ENCODE data around the gene POC5. TPM values are rescaled to one million over a fixed set of nuclear protein-coding genes. Genes with fewer than 3 reads are reported as not detected.

Gene POC5
- total and polyA plus RNA-seq, 2 of the 13 experiments (the other 11 are each of a cell fraction or from before 2014, with no cell fraction given): 6.9 to 9.3 TPM

DNA sequence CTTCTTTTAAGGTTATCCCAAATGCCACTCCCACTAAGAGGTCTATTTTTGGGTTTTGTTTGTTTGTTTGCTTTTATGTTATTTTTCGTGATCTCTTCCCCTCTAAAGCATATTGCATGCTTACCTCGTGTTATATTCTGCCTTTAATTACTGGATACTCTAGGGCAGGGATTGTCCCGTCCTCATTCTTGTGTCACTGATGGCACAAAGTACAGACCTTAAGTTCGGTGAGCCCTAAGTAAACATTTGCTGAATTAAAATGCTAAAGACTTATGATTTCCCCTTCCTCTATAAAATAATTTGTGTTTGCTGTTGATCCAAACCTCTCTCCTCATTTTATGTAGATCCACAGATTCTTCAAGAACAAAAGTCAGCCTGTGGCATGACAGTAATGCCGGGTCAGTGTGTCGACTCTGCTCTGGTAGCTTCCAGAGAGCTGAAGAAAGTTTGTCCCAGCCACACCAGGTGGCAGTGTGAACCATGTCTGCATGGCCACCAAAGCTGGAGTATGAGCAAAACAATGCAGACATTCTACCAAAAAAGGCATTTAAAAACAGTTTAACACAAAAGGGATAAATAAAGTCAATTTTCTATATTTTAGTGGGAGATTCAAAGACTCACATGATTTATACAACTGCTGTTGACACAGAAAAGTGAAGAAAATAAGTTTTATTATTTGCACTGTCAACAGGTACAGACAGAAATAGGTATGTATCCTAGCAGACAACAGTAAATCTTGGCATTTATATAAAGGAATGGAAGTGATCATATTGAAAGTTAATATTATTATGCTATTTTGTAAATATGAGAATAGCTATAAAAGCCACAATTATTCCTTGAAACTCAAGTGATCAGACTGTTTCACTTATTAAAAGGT lies 17.9 kb upstream of the POC5 start (continued):
- TF ChIP-seq, protein P1, sequence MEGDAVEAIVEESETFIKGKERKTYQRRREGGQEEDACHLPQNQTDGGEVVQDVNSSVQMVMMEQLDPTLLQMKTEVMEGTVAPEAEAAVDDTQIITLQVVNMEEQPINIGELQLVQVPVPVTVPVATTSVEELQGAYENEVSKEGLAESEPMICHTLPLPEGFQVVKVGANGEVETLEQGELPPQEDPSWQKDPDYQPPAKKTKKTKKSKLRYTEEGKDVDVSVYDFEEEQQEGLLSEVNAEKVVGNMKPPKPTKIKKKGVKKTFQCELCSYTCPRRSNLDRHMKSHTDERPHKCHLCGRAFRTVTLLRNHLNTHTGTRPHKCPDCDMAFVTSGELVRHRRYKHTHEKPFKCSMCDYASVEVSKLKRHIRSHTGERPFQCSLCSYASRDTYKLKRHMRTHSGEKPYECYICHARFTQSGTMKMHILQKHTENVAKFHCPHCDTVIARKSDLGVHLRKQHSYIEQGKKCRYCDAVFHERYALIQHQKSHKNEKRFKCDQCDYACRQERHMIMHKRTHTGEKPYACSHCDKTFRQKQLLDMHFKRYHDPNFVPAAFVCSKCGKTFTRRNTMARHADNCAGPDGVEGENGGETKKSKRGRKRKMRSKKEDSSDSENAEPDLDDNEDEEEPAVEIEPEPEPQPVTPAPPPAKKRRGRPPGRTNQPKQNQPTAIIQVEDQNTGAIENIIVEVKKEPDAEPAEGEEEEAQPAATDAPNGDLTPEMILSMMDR (CRISPR knock-in tag; IDR thresholded peaks at IDR 0.05): peak; percentile 82
- TF ChIP-seq, protein P2, sequence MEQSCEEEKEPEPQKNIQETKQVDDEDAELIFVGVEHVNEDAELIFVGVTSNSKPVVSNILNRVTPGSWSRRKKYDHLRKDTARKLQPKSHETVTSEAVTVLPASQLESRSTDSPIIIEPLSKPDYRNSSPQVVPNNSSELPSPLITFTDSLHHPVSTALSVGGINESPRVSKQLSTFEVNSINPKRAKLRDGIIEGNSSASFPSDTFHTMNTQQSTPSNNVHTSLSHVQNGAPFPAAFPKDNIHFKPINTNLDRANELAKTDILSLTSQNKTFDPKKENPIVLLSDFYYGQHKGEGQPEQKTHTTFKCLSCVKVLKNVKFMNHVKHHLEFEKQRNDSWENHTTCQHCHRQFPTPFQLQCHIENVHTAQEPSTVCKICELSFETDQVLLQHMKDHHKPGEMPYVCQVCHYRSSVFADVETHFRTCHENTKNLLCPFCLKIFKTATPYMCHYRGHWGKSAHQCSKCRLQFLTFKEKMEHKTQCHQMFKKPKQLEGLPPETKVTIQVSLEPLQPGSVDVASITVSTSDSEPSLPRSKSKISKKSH (CRISPR knock-in tag; IDR thresholded peaks at IDR 0.05; ENCODE audit: borderline replicate concordance): no peak
- 0 out of 2 replicates have a peak, but pooled peaks have one; percentile 23 for TF ChIP-seq SAP130 (CRISPR knock-in tag; IDR thresholded peaks at IDR 0.05; ENCODE audit: low read depth)
- no peak for TF ChIP-seq RBM22 (optimal IDR thresholded peaks at IDR 0.05; ENCODE audit: low read length)
- TF ChIP-seq, protein P3, sequence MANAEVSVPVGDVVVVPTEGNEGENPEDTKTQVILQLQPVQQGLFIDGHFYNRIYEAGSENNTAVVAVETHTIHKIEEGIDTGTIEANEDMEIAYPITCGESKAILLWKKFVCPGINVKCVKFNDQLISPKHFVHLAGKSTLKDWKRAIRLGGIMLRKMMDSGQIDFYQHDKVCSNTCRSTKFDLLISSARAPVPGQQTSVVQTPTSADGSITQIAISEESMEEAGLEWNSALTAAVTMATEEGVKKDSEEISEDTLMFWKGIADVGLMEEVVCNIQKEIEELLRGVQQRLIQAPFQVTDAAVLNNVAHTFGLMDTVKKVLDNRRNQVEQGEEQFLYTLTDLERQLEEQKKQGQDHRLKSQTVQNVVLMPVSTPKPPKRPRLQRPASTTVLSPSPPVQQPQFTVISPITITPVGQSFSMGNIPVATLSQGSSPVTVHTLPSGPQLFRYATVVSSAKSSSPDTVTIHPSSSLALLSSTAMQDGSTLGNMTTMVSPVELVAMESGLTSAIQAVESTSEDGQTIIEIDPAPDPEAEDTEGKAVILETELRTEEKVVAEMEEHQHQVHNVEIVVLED (CRISPR knock-in tag; IDR thresholded peaks at IDR 0.05; ENCODE audit: borderline replicate concordance): no peak
- no peak for TF ChIP-seq AGO1 (IDR thresholded peaks at IDR 0.05; ENCODE audit: low read depth, low read length, poor library complexity, severe bottlenecking)
